ENCODE results near the gene CD180.

DNA sequence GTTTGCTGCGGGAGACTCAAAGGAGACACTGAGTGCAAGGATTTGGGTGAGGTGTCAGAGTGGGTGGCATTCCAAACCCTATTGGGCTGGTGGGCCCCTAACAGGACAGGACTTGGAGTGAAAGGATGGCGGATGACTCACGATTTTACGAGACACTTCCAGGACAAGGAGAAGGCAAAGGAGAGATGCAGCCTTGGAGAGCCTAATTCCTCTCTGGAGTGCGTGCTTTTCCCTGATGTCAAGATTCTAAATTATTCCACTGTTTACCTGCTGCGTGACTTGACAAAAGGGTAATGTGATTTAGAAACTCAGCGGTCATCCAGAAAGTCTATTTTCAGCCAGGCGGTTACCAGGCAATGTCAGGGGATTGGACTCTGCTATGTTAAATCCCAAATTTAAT lies 41.6 kb upstream of the CD180 start:
- TF ChIP-seq POLR2AphosphoS5 (IDR thresholded peaks at IDR 0.05; ENCODE audit: low read depth, low read length), result no peak
- TF ChIP-seq POLR2A (IDR thresholded peaks at IDR 0.05; ENCODE audit: low read depth, low read length), result no peak
- TF ChIP-seq TAF1 (IDR thresholded peaks at IDR 0.05; ENCODE audit: borderline replicate concordance, low read depth, low read length), result no peak
